ENCODE data around the gene MEPCE.

GRCh38 chr7:100401811-100402210 lies 27.8 kb upstream of the MEPCE start:
- TF ChIP-seq CTCF (IDR thresholded peaks at IDR 0.05 in 8 of 11, conservative IDR thresholded peaks at IDR 0.05 in 3 of 11) (no peak), POLR2AphosphoS5 (IDR thresholded peaks at IDR 0.05) (no peak)

Data from spleen (tissue), 7 donors.